GM20000 (cell line): ENCODE results near the gene CCND3.

Experiments used
- DNase-seq: peaks from one replicate; pipeline ENCODE4 v3.0.0; 2012; ENCODE audit warnings: low spot score
- TF ChIP-seq, protein P1 (sequence below): IDR thresholded peaks from 2 replicates; pipeline ENCODE4 v1.5.1; 2012; ENCODE audit warnings: mild to moderate bottlenecking, control low read depth; ENCODE audit errors: extremely low read depth, missing control alignments

CCND3 gene

DNA sequence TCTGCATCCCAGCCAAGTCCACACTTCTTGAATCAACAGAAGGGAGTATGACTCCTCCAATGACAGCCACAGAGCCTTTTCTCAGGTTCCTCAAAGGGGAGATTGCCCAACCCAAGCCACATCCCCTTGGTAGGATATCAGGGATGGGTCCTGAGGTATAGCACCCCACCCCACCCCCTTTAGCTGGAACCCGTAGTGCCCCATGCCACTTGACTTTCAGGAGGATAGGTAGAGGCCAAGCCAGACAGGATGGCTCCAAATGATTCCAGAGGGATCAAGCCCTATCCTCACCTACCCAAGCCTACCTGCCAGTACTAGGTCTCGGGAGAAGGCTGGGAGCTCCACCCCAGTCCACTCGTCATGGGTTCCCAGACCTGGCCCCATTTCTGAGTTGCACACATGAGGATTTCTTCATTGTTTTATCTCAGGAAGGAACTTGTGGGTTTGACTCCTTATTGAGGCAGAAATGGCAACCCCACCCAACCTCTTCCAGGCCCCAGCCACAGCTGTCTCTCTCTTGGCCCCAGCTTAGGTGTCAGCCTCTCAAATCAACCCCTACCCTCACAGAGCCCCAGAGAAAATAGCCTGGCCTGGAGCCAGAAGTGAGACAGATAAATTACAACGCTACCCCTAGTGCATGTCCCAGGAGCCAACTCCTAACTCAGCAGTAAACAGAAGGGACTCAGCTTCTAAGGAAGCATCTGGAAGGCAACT, 3.6 kb downstream of the CCND3 start:
- TF ChIP-seq, protein P1, sequence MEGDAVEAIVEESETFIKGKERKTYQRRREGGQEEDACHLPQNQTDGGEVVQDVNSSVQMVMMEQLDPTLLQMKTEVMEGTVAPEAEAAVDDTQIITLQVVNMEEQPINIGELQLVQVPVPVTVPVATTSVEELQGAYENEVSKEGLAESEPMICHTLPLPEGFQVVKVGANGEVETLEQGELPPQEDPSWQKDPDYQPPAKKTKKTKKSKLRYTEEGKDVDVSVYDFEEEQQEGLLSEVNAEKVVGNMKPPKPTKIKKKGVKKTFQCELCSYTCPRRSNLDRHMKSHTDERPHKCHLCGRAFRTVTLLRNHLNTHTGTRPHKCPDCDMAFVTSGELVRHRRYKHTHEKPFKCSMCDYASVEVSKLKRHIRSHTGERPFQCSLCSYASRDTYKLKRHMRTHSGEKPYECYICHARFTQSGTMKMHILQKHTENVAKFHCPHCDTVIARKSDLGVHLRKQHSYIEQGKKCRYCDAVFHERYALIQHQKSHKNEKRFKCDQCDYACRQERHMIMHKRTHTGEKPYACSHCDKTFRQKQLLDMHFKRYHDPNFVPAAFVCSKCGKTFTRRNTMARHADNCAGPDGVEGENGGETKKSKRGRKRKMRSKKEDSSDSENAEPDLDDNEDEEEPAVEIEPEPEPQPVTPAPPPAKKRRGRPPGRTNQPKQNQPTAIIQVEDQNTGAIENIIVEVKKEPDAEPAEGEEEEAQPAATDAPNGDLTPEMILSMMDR = no peak
- DNase-seq = no peak

DNA sequence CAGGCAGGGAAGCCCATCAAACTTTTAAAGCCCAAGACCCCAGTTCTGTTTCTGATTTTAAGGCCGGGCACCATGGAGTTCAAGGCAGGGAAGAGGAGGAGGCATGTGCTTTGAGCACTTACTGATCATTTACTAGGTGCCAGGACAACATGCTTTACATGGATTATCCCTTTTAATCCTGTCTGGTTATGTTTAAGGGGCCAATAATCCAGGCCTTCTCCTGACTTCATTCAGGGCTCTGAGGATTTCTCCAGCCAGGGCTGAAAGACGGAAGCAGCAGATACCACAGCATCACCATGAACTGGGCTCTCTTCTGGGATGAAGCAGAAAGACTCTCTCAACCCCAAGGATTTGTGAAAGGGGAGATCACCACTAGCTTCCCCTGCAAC, 4.1 kb downstream of the CCND3 start:
- TF ChIP-seq, protein P1 = no peak
- no peak for DNase-seq

DNA sequence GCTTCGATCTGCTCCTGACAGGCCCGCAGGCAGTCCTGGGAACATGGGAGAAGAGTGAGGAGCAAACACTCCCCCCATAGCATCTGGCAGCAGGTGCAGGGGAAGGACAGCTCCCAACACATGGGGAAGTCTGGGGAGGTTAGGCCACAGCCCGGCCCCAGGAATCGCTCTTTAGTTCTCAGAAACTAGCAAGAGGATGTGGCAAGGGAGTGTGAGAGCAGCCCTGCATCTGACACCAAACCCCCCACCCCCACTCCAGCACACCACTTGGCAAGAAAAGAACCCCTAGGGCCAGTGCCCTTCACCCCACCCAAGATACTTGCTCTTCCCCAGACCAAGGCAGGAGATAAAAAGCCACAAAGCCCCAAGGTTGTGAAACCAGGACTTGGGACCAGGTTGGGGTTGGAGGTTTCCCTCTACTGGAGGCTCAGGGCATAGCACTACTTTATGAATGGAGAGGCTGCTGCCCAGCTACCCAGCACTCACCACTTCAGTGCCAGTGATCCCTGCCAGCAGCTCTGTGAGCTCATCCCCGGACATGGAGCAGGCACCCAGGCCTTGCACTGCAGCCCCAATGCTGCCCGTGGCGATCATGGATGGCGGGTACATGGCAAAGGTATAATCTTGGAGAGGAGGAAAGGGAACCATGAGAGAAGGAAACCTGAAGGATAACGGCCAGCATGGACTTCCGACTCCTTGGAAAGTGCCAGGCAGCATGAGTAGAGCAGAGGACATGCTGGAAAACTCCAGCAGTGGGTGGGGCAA, 5.4 kb downstream of the CCND3 start:
- TF ChIP-seq, protein P1 = peak; percentile 63
- DNase-seq = peak; percentile 74

DNA sequence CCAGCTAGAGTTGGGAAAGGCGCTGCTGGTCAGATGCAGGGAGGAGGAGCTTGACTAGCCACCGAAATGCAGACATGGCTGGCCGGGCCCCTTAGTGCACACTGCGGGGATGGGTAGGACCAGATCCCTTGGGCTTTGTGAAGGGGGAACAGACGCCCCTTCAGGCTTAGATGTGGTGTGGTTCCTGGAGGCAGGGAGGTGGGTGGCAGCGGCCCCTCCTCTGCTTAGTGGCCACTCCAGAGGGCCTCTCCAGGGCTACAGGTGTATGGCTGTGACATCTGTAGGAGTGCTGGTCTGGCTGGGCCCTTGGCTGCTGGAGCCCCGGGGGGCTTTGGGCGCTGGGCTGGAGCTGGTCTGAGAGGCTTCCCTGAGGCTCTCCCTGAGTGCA, 5.9 kb downstream of the CCND3 start:
- TF ChIP-seq, protein P1 = no peak
- DNase-seq = no peak

DNA sequence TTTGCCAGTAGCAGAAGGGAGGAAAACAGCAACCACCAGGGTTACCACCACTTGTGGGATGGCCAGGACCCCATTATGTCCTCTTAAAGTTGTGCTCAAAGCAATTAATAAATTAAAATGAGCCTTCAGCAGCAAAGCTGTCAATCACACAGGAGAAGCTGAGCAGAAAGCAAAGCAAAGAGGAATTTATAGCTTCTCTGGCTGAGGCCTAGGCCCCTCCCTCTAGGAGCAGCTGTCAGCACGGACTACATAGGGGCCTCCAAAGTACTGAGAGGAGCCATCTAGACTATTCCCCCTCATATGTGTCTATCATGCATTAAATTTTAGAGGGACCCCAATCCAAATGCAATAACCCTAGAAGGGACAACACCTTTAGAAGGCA, 6.4 kb downstream of the CCND3 start:
- TF ChIP-seq, protein P1 = no peak
- no peak for DNase-seq

DNA sequence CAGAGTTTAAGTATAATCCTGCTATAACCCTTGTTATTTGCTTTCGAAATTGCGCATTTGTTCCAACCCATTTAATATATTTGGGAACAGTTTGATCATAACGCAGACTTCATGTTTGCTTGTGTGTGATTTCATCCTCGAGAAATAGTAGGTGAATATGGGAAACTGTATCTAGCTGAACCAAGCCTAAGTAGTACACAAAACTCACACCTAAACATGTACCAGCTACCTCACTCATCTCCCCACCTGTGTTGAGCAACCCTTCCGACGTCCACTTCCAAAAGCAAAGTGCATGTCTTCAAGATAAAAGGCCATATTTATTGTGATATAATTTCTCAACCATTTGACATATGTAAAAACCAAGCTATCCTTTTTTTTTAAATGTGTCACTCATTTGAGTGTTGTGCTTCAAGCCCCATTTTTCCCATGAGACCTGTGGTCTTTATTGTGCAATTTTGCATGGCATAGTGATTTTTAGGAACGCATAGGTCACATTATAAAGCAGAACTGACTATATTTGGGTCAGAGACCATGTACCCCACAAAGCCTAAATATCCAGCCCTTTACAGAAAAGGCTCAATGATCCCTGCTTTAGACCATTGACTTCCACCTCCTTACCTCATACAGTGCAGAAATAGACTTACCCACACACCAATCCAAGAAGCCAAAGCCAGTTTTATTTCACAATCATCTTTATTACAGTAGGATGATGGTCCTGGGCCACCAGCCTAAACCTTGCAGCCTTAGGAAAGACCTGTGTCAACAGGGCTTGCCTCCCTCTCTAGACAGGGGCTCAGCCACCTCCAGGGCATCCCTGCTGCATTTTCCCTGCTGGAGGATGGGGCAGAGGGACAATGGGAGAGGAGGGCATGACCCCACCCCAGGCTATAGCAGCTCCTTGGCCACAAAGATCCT, 7.1 kb downstream of the CCND3 start:
- no peak for DNase-seq
- TF ChIP-seq, protein P1 = no peak
